HG02642 (cell line): Measurements from ENCODE around the gene DNAH8.
"Not testable (repeated sequence)": the region's sequence is repeated elsewhere in the genome, so short reads cannot be mapped to it uniquely, and the experiment has no call there.

Experiments used
- ATAC-seq: cut with Tn5 transposase; IDR thresholded peaks from one replicate; pipeline ENCODE4 v1.9.1; 2021; ENCODE audit warnings: mild to moderate bottlenecking; ENCODE audit not compliant: unreplicated experiment, poor library complexity

The DNAH8 gene

DNA sequence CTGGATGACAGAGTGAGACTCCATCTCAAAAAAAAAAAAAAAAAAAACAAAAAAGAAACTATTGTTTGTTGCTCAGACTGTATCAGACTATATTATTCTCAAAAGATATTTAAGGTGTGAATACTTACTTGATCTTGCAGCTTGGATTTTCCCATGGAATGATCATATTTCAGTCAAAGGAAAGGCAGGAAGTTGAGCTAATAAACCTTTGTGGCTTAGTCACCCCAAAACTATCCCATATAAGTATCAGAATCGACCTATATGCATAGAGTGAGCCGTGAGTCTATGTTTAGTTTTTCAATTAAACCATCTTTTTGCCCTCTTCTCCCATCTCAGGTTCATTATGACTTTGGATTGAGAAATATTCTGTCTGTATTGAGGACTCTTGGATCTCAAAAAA is 152.6 kb downstream of the DNAH8 start:
- no peak for ATAC-seq

GRCh38 chr6:38871741-38872568 is 156.8 kb downstream of the DNAH8 start:
- ATAC-seq = no peak

DNA sequence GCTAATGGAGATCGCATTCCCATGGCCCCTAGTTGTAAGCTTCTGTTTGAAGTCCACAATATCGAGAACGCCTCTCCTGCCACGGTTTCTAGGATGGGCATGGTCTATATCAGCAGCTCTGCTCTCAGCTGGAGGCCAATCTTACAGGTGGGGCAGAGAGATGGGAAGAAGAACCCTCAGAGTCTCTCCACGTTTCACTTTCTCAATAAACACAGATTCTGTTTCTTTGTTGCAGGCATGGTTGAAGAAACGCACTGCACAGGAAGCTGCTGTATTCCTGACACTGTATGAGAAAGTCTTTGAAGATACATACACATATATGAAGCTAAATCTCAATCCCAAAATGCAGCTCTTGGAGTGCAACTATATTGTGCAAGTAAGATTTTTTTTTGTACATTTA is 157.9 kb downstream of the DNAH8 start:
- ATAC-seq = no peak

GRCh38 chr6:38873816-38874215 is 158.7 kb downstream of the DNAH8 start:
- not testable (repeated sequence) for ATAC-seq

GRCh38 chr6:38876475-38876874 is 161.4 kb downstream of the DNAH8 start:
- peak; percentile 45 for ATAC-seq

GRCh38 chr6:38877721-38878120 is 162.6 kb downstream of the DNAH8 start:
- no peak for ATAC-seq

DNA sequence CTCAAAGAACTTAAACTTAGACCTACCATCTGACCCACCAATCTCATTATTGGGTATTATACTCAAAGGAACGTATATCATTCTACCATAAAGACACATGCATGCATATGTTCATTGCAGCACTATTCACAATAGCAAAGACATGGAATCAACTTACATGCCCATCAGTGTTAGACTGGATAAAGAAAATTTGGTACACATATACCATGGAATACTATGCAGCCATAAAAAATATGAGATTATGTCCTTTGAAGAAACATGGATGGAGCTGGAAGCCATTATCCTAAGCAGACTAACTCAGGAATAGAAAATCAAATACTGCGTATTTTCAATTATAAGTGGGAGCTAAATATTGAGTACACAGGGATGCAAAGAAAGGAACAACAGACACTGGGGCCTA is 167.0 kb downstream of the DNAH8 start:
- ATAC-seq = no peak

GRCh38 chr6:38897507-38897906 is 182.4 kb downstream of the DNAH8 start:
- no peak for ATAC-seq

DNA sequence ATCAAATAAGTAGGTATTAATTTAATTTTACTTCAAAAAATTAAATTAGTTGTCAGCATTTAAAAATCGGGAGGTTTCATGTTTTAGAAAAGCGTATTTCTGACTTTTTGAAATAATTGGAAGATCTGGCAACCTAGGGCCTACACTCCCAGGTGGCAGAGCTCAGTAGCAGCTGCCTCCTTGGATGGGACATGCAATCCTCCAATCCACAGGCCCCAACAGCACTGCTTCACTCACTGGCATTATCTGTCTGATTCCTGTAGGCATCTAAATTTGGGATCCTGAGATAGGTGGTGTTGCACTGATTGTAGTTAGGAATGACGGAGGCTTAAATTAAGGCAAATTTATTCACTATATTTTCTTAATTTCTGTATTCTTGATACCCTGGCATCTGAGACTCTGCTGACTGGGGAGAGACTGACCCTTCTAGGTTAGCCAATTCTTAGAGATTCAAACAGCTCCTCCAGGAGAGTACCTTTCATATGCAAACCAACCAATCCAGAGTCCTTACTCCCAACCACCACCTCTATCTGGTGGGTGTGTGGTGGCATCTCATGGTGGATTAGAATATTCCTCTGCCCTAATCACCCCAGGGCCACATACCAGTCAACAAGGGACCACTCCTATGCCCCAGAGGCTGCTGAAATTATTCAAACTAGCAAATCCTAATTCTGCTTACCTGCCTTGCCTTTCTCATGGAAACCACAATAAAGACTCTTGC is 186.9 kb downstream of the DNAH8 start:
- ATAC-seq = no peak

DNA sequence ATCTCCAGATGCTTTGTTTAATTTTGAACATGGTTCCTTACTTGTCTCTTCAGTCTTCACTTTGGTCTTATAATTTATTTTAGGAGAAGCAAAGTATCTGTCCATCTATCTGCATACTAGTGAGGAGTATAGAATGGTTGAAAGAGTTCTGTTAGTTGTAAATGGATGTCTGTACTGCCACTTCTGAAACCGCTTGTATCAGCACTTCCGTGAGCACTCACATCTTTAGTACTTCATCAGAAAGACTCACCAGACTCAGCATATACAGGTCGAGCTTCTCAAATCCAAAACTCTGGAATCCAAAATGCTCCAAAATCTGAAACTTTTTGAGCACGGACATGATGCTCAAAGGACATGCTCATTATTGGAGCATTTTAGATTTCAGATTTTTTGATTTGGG is 191.5 kb downstream of the DNAH8 start:
- ATAC-seq = no peak

GRCh38 chr6:38907264-38907663 is 192.2 kb downstream of the DNAH8 start:
- no peak for ATAC-seq

GRCh38 chr6:38909015-38909730 is 194.1 kb downstream of the DNAH8 start:
- ATAC-seq = no peak

GRCh38 chr6:38910207-38910606 is 195.1 kb downstream of the DNAH8 start:
- ATAC-seq = no peak

GRCh38 chr6:38912378-38912777 is 197.3 kb downstream of the DNAH8 start:
- ATAC-seq = no peak

DNA sequence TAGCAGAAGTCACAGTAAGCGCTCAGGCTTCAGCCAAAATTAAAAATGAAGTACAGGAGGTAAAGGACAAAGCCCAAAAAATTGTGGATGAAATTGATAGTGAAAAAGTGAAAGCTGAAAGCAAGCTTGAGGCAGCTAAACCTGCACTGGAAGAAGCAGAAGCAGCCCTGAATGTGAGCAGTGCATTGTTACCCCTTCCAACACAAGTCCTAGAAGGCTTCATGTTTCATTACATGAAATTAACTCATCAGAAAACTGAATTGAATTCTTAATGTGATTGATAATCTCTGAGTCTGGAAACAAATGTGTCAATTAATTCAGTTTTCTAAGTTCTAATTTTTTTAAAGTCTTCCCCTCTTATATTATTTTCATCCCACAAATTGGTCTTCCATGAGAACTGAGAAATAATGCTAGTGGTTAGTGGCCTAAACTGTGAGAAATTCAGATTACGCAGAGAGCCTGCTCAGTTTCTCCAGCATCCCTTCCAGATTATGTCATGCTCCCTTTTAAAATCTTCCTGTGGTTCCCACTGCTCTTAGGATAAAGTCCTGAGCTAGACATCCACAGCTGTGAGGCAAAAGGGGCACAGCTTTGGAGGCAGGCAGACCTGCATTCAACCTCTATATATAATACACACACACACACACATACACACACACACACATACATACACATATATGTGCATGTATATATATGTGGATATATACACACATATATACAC is 200.3 kb downstream of the DNAH8 start:
- no peak for ATAC-seq

- not testable (repeated sequence) for ATAC-seq
Measured at GRCh38 chr6:38921540-38921939, 206.4 kb downstream of the DNAH8 start.

- no peak for ATAC-seq
Measured at GRCh38 chr6:38924791-38925509, 209.8 kb downstream of the DNAH8 start.

- ATAC-seq = no peak
Measured at GRCh38 chr6:38929560-38929959, 214.4 kb downstream of the DNAH8 start.

GRCh38 chr6:38933426-38933825 is 218.3 kb downstream of the DNAH8 start:
- ATAC-seq = no peak

DNA sequence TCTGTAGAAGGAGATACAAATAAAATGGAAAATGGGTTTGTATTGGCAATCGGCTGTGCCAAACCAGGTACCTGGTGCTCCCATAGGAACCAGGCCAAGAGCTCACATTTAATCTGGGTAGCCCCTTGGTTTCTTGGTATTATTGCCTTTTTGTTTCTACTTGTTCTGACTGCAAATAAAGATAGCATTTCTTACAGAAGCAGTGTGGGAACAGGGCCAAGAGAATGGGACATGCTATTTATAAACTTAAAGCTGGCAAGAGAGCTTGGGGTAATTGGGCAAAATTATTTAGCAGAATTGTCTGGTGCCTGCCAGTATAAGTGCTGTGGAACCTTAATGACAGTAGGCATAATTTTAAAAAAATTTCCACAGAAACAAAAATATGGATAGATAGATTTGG is 219.9 kb downstream of the DNAH8 start:
- no peak for ATAC-seq
